Activated naive CD4-positive, alpha-beta T cell treated with anti-CD3 and anti-CD28 coated beads, Interleukin-2, amount 50 U/mL, for 72 hours (primary cell): ENCODE data around the gene OR2G2. TPM values are rescaled to one million over a fixed set of nuclear protein-coding genes. Genes with fewer than 3 reads are reported as not detected.
A peak's percentile ranks its signal among the peaks of the same experiment; 100 is the strongest.

Experiments used
- ATAC-seq, 2 donors: fragments of 150-1000 bp; cut with Tn5 transposase; 2 replicates each; pipeline ENCODE4 v1.10.0; 2021; ENCODE audit warnings: mild to moderate bottlenecking in 2 of 2, moderate library complexity in 2 of 2
- DNase-seq, 2 donors: peaks; one replicate each; pipeline ENCODE4 v3.0.0; 2021 to 2022; ENCODE audit warnings: low spot score in 2 of 2
- H3K27ac Mint-ChIP-seq, 2 donors: one replicate each; pipeline ENCODE4 v1.8.0; 2022; ENCODE audit warnings: mild to moderate bottlenecking in 2 of 2, mixed read lengths in 2 of 2
- H3K36me3 Mint-ChIP-seq, 2 donors: one replicate each; pipeline ENCODE4 v1.8.0; 2022; ENCODE audit warnings: mixed read lengths in 2 of 2
- H3K9me3 Mint-ChIP-seq, 2 donors: one replicate each; pipeline ENCODE4 v1.8.0; 2022; ENCODE audit warnings: mixed read lengths in 2 of 2
- total RNA-seq, 2 donors: library from RNA; stranded (reverse); gene quantifications; one replicate each; pipeline ENCODE4 v1.2.3, GENCODE V29; 2022

Gene OR2G2, protein sequence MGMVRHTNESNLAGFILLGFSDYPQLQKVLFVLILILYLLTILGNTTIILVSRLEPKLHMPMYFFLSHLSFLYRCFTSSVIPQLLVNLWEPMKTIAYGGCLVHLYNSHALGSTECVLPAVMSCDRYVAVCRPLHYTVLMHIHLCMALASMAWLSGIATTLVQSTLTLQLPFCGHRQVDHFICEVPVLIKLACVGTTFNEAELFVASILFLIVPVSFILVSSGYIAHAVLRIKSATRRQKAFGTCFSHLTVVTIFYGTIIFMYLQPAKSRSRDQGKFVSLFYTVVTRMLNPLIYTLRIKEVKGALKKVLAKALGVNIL
- under 1 TPM in 1 of 2 donors, not detected in 1; 0.25 TPM for total RNA-seq

DNA sequence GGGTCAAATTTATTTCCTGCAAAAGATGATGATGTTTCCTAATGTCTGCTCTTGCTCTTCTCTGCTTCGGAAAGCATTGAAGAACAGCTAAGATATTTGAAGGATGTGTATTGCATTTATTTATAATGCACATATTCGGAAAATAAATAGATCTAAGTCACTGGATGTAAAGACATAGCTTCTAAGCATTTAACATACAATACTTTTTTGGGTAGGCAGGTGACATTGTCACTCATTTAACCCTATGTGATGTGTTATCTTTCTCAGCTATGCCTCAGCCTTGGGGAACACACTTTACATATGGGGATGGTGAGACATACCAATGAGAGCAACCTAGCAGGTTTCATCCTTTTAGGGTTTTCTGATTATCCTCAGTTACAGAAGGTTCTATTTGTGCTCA lies at the start of gene OR2G2:
Gene OR2G2, plus strand, starts transcription at position 301 of the 400 bp plus-strand sequence. Its CDS starts 0 bp downstream, at position 301.
- DNase-seq (no peak), ATAC-seq (no peak)
- Mint-ChIP-seq H3K9me3 (peaks cover 4 to 6% of the 10 kb centered on the region in 2 donors), H3K27ac (no peak within 1 kb of the TSS), H3K36me3 (peaks cover 0 to 4% of the 10 kb centered on the region in 2 donors)

DNA sequence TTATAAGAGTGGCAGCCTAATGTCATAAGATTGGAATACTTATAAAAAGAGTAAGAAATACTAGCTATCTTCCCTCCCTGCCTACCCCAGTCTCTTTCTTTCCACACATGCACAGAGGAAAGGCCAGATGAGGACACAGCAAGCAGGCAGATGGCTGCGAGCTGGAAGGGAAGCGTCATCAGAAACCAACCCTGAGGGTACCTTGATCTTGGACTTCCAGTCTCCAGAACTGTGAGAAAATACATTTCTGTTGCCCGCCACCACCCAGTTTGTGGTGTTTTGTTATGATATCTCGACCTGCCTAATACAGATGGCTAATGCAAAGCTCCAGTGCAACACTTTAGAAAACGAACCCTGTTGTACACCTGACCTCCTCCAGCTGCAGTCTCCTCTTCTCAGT lies 49.6 kb upstream of the OR2G2 start:
- H3K36me3 Mint-ChIP-seq, result no peaks in the 10 kb centered on the region
- no peaks in the 10 kb centered on the region for H3K9me3 Mint-ChIP-seq

DNA sequence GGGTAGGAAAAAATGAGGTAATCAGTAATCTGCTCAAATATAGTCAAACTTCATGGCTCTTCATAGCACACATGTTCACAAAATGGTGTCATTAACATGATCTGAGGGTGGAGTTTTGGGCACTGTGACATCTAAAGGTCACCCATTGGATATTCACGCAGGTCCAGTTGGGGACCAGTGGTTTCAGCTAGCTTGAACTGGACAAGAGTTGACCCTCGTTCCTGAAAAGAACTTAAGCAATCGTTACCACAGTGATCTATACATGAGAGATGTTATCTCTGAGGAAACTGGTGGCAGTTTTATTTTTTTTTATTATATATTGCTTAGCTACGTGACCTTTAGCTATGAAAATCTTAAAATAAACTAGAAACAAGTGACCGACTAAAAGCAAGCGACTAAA lies 48.9 kb upstream of the OR2G2 start:
- Mint-ChIP-seq H3K27ac (no peak overlapping the region), H3K36me3 (no peaks in the 10 kb centered on the region), H3K9me3 (no peaks in the 10 kb centered on the region)
- ATAC-seq (no peak), DNase-seq (no peak)

More for the DNA sequence above, 49.6 kb upstream of the OR2G2 start:
- ATAC-seq (no peak), DNase-seq (no peak)
- no peak overlapping the region for H3K27ac Mint-ChIP-seq

DNA sequence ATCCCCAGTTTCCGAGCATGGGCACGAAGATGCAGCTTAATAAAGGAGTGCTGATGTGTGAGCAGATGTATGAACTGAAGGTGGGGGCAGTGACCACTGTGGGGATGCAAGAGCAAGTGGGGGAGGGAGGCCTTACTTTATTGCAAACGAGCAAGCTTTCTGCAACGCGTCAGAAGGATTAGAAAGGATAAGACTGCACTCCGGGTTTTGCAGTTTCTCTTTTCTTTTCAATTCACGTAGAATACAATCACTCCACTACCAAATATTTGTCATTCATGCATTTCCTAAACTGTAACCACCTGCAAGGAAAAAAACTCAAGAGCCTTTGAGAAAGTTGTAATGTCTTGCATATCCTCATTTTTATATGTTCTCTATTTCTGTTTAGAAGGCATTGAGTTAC lies 47.6 kb upstream of the OR2G2 start:
- Mint-ChIP-seq H3K9me3 (no peaks in the 10 kb centered on the region), H3K27ac (no peak overlapping the region), H3K36me3 (no peaks in the 10 kb centered on the region)
- DNase-seq (no peak), ATAC-seq (no peak)

DNA sequence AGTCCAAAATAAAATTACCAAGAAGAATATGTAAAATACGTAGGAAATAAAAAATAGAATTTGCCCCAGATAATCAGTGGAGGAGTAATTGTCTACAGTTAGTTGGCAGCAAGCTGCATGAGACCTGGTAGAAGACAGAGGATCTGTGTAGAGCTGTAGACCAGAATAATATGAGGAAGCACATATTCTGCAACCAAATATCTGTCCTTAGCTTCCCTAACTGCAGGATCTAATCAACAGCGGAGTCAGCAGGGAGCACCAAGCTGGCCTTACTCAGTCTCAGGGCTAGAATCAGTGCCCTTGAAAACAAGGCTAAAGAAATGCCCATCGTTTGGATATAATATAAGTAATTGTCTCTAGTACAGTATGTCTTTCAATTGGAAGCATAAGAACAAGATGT lies 45.3 kb upstream of the OR2G2 start:
- ATAC-seq (no peak), DNase-seq (no peak)
- Mint-ChIP-seq H3K27ac (no peak overlapping the region), H3K36me3 (no peaks in the 10 kb centered on the region), H3K9me3 (no peaks in the 10 kb centered on the region)

DNA sequence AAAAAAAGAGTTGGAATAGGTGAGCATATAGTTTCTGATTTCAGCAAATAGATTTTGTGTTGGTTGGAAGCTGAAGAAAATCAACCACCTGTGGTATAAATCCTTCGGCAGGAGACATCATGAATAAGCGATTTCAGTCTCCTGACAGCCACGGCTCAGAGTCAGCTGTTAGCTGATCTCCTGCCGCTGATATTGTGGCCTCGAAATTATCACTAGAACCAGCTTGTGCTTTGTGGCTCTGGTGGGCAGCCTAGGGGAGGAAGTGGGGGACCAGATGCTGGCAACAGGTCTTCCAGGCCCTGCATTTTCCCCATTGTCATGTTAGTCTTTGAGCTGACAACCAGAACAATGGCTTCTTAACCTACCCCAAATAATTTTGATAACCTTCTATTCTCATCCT lies 40.1 kb upstream of the OR2G2 start:
- DNase-seq (no peak), ATAC-seq (no peak)
- H3K36me3 Mint-ChIP-seq, result no peaks in the 10 kb centered on the region
- no peaks in the 10 kb centered on the region for H3K9me3 Mint-ChIP-seq
- no peak overlapping the region for H3K27ac Mint-ChIP-seq

DNA sequence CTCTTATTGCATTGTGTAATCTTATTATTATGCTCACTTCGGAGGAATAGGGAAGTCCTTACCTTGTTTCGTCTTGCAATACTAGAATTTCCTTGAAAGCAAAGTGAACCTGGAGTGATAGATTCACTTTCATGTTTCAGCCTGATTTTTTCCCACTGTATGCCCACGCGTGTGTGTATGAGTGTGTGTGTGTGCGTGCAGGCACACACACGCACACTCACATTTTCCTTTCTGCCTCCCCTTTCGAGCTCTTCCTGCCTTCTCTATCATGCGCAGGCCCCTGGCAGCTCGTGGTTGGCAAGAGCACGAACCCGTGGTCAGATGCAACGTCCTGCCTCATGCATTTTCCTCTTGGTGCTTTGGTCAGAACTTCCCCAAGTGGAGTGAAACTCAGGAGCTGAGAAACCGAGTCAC lies 39.4 kb upstream of the OR2G2 start, which contains the start of gene GCSAML:
Gene GCSAML, plus strand, starts transcription at position 366 of the 414 bp plus-strand sequence. CDS start 58 bp downstream, outside the sequence.
- Mint-ChIP-seq H3K9me3 (no peaks in the 10 kb centered on the region), H3K27ac (no peak within 1 kb of the TSS), H3K36me3 (no peaks in the 10 kb centered on the region)
- DNase-seq (no peak), ATAC-seq (peak in 1 of 2 donors; percentile 53)

DNA sequence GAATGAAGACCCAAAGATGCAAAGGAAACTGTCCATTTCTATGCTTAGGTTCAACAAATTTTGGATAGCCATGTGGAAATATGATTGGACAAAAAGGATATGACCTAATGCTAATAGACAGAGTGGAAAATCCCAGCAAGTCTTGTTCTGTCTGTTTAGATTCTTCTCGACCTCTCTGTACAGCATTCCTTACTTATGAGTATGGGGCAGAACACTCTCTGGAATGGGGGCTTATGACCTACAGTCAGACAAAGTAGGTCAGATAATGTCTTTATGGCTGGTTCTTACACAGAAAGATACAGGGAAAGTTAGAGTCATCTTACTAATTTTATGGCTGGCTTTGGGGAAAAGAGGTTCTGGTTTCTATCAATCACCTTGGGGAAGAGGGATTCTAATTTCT lies 36.4 kb upstream of the OR2G2 start:
- H3K9me3 Mint-ChIP-seq, result no peaks in the 10 kb centered on the region
- no peaks in the 10 kb centered on the region for H3K36me3 Mint-ChIP-seq
- ATAC-seq (no peak), DNase-seq (no peak)
- H3K27ac Mint-ChIP-seq, result no peak overlapping the region

DNA sequence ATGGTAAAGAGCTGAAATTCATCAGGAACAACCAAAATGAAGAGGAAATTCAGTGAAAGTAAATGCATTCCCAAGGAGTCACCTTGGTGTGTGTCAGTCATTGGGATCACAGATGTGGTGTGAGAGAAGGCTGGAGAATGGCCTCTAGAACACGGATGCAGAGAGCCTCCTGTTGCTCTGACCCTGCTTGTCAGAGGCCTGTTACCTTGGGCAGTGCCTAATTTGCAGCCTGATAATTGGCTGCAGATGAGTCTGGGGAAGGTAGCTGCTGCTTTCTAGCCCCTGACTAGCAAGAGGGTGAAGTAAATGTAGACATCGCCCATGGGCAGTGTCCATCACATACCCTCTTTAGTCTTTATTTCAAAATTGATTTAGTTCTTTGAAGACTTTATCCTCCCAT lies 35.9 kb upstream of the OR2G2 start:
- no peak overlapping the region for H3K27ac Mint-ChIP-seq
- ATAC-seq (no peak), DNase-seq (no peak)
- no peaks in the 10 kb centered on the region for H3K36me3 Mint-ChIP-seq
- H3K9me3 Mint-ChIP-seq, result no peaks in the 10 kb centered on the region

DNA sequence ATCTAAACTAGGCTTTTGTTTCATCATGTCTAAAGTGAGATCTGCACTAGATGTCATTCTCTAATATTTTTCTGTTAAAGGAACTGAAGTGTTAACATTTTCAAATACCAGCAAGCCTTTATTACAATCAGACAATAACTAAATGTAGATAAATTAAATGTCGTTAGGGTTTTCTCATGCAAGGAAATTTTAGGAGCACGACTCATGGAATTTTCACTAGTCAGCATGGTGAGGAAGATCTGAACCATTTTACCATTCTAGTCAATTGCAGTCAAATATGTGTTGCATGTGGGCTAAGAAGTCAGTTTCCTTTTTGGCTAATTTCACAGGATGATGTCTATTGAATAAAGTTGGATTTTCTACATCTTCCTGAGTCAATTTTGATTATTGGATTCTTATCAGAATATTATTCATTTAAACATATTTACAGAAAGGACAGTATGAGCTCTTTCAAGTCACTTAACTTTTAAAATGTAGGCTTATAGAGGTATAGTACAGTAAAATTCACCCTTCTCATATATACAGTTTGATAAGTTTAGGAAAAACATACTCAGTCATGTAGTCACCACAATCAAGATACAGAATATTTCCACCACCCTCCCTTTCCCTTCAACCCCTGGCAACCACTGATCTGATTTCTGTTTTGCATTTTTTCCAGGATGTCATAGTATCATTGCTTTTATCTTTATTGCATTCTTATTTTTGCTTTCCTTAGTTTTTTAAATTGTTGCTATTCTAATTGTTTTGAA lies 30.1 kb upstream of the OR2G2 start:
- Mint-ChIP-seq H3K27ac (no peak overlapping the region), H3K36me3 (no peaks in the 10 kb centered on the region), H3K9me3 (no peaks in the 10 kb centered on the region)
- ATAC-seq (no peak), DNase-seq (no peak)

DNA sequence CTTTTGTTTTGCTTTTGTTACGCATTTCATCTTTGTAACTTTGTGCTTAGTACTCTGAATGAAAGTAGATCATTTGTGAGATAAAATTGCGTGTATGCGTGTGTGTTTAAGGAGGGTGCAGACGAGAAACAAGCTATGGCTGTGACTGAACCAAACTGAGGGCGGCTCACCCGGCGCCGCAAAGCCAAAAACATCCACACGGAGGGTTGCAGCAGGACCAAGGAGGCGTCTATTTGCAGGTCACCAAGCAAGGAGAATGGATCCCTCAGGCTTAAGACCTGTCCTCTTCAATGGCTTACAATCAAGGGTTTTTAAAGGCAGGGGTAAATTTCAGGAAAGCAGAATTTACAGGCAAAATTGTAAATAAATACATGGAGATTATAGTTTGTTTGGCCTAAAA lies 26.4 kb upstream of the OR2G2 start:
- no peak overlapping the region for H3K27ac Mint-ChIP-seq
- no peak for ATAC-seq
- DNase-seq, result no peak
- H3K9me3 Mint-ChIP-seq, result no peaks in the 10 kb centered on the region
- no peaks in the 10 kb centered on the region for H3K36me3 Mint-ChIP-seq

DNA sequence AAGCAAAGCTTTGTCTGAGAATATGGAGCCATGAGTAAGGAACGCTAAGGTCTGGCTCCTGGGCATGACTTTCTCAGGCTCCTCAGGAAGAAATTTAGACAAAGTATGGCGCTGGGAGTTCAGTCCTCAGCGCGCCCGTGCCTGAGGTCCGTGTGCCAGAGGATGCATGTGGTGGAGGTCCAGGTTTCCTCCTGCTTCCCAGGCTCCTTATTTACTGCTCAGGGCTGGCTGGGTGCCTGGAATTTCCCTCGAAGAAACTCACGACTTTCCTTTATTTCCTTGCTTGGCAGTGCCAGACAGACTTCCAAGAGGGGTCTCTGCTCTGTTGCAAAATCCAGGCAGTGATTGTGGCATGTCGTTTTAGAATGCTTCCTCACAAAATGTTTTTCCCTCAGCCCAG lies 26.0 kb upstream of the OR2G2 start:
- DNase-seq (no peak), ATAC-seq (no peak)
- Mint-ChIP-seq H3K27ac (no peak overlapping the region), H3K36me3 (no peaks in the 10 kb centered on the region), H3K9me3 (no peaks in the 10 kb centered on the region)

DNA sequence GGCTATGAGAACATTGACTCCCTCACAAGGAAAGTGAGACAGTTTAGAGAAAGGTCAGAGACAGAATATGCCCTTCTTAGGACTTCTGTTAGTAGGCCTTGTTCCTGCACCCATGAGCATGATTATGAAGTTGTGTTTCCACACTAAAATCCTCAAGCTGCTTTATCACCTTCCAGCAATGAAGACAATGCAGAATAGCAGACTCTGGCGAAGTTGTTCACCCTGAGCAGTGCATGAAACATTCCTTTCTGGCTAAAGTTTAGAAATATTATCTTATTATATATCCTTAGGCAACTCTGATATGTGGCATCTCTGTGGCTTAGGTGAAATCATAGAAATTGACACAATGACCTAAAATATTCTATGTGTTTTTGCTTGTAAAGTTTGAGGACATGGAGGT lies 13.9 kb upstream of the OR2G2 start:
- no peak for ATAC-seq
- Mint-ChIP-seq H3K9me3 (peaks cover 9 to 19% of the 10 kb centered on the region in 2 donors), H3K36me3 (peaks cover 10 to 17% of the 10 kb centered on the region in 2 donors), H3K27ac (no peak overlapping the region)
- DNase-seq, result no peak

DNA sequence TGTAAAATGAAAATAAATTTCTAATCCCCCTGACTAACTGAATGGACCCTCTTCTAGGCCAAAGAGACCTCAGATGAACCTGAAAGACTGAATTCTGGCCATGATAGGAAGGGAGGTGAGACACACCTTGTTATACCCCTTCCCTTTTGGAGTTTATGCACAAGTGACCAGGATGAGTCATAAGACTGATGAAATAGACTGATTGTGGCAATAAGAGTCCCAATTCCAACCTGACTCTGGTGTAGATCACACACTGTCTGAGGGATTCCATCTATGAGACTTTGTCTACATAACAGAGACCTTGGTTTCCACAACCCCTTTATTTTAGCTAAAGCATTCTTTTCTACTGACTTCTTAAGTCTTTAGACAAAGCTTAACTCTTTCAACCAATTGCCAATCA lies 13.5 kb upstream of the OR2G2 start:
- H3K9me3 Mint-ChIP-seq, result peaks cover 9 to 17% of the 10 kb centered on the region in 2 donors
- peaks cover 10 to 17% of the 10 kb centered on the region in 2 donors for H3K36me3 Mint-ChIP-seq
- DNase-seq, result no peak
- ATAC-seq, result no peak
- H3K27ac Mint-ChIP-seq, result no peak overlapping the region

DNA sequence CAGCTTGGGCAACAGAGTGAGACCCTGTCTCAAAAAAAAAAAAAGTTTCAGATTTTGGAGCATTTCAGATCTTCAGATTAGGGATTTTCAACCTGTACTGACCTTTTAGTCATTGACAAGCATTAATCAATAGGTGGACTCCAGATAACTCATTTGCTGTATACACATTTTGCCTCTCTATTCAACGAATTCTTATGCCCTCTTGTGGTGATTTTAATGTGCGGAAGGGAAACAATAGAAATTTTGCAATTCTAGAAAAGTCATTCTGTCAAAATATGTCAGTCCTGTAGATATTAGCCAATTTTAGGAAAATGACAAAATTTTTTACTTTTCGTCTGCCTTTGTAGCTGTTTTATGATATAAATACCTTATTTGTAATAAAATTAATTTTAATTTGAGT lies 11.6 kb upstream of the OR2G2 start:
- H3K9me3 Mint-ChIP-seq, result peaks cover 0 to 5% of the 10 kb centered on the region in 2 donors
- peaks cover 5 to 6% of the 10 kb centered on the region in 2 donors for H3K36me3 Mint-ChIP-seq
- no peak for DNase-seq
- ATAC-seq, result peak in 1 of 2 donors; percentile 22
- H3K27ac Mint-ChIP-seq, result no peak overlapping the region

DNA sequence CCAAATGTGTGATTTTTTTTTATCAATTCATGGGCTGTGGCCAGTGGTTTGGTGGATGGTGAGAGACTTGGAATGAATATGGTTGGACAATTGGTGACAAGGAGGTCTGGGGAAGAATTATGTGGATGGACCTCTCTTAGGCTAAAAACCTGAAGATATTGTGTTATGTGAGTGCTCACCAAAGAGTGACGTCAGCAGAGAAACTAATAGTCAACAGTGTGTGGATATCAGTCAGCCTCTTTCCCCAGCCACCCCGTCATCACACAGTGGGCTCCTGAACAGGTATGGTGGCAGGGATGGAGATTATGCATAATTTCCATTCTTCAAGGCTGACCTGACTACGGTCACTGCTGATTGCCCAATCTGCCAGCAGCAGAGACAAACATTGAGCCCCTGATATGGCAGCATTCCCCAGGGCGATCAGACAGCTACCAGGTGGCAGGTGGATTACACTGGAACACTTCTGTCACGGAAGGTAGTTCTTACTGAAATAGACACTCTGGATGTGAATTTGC lies 9.2 kb upstream of the OR2G2 start:
- H3K9me3 Mint-ChIP-seq, result no peaks in the 10 kb centered on the region
- no peak overlapping the region for H3K27ac Mint-ChIP-seq
- H3K36me3 Mint-ChIP-seq, result no peaks in the 10 kb centered on the region
- DNase-seq (no peak), ATAC-seq (no peak)

DNA sequence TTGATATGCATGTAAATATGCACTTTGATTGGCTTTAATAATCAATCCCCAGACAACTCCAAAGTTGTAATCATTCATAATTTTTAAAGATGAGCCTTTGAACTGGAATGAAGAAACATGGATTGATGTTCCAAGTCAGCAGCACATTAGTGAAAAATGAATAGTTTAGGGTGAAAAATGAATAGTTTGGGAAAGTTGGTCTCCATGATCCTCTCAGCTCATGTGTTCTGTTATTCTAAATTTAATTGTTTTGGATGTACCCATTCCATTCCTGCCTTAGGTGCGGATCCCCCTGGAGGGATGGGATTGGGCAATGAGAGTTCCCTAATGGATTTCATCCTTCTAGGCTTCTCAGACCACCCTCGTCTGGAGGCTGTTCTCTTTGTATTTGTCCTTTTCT lies 17.1 kb downstream of the OR2G2 start, which contains the start of gene OR2G3:
Gene OR2G3, plus strand, starts transcription at position 301 of the 400 bp plus-strand sequence. Its CDS starts 0 bp downstream, at position 301.
- Mint-ChIP-seq H3K27ac (no peak within 1 kb of the TSS), H3K9me3 (no peaks in the 10 kb centered on the region), H3K36me3 (no peaks in the 10 kb centered on the region)
- ATAC-seq, result no peak
- DNase-seq, result no peak
